ENCODE results near the gene LYZ. TPM values are rescaled to one million over a fixed set of nuclear protein-coding genes. Genes with fewer than 3 reads are reported as not detected.

Gene LYZ
- total and polyA plus RNA-seq, 9 of the 15 experiments (the other 6 are each of a cell fraction or from before 2014, with no cell fraction given) = 27.2 to 96.3 (median 42.1) TPM

GRCh38 chr12:69330475-69331473 lies 17.4 kb upstream of the LYZ start (continued):
- TF ChIP-seq ILK (tag; IDR thresholded peaks at IDR 0.05; ENCODE audit: borderline replicate concordance, low read depth) (no peak), ZNF347 (CRISPR knock-in tag; IDR thresholded peaks at IDR 0.05; ENCODE audit: low read depth) (no peak), BRD4 (IDR thresholded peaks at IDR 0.05) (no peak), SFPQ (IDR thresholded peaks at IDR 0.05; ENCODE audit: low read depth, low read length) (no peak), STAT5A (IDR thresholded peaks at IDR 0.05; ENCODE audit: borderline replicate concordance, low read length) (no peak), RBM39 (optimal IDR thresholded peaks at IDR 0.05; ENCODE audit: low read depth, low read length) (no peak), SMAD1 (IDR thresholded peaks at IDR 0.05; ENCODE audit: low read depth, low read length, partially characterized antibody) (no peak), ZNF280B (CRISPR knock-in tag; IDR thresholded peaks at IDR 0.05) (no peak), CHD1 (IDR thresholded peaks at IDR 0.05; ENCODE audit: low read length) (no peak), ZNF407 (IDR thresholded peaks at IDR 0.05; ENCODE audit: low read depth) (no peak), SRF (CRISPR knock-in tag; IDR thresholded peaks at IDR 0.05) (peak in 1 of 2 experiments; percentile 15; a peak in 1 of 4 replicates), FOXM1 (IDR thresholded peaks at IDR 0.05; ENCODE audit: low read depth) (no peak; the same call in 1 of the 2 replicates), FOXM1 (CRISPR knock-in tag; IDR thresholded peaks at IDR 0.05; ENCODE audit: low read depth) (no peak), EZH2 (IDR thresholded peaks at IDR 0.05; ENCODE audit: borderline replicate concordance, low read depth, low read length) (no peak), NCOA6 (IDR thresholded peaks at IDR 0.05) (no peak)
